GM20000 (cell line): ENCODE measurements around the gene LCT.
"Not testable (repeated sequence)": the region's sequence is repeated elsewhere in the genome, so short reads cannot be mapped to it uniquely, and the experiment has no call there.

Experiments
- DNase-seq: peaks from one replicate; pipeline ENCODE4 v3.0.0; 2012; ENCODE audit warnings: low spot score
- TF ChIP-seq, protein P1 (sequence below): IDR thresholded peaks from 2 replicates; pipeline ENCODE4 v1.5.1; 2012; ENCODE audit warnings: mild to moderate bottlenecking, control low read depth; ENCODE audit errors: extremely low read depth, missing control alignments

Gene LCT

DNA sequence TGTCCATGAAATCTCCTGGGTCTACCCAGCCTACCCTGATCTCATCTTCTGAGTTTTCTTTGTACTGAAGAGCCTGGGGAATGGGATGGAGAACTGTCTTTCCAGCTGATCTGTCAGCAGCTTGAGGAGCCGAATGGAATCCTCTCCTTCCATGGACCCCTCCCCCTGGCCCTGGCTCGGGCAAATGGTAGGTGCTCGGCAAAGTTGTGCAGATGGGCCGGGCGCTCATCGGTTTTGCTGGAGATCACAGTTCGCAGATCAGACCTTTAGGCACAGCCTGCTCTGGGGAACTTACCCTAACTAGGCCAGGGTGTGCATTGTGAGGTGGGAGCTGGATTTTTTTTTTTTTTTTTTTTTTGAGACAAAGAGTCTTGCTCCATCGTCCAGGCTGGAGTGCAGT is 40.4 kb downstream of the LCT start:
- DNase-seq, result no peak
- TF ChIP-seq, protein P1, sequence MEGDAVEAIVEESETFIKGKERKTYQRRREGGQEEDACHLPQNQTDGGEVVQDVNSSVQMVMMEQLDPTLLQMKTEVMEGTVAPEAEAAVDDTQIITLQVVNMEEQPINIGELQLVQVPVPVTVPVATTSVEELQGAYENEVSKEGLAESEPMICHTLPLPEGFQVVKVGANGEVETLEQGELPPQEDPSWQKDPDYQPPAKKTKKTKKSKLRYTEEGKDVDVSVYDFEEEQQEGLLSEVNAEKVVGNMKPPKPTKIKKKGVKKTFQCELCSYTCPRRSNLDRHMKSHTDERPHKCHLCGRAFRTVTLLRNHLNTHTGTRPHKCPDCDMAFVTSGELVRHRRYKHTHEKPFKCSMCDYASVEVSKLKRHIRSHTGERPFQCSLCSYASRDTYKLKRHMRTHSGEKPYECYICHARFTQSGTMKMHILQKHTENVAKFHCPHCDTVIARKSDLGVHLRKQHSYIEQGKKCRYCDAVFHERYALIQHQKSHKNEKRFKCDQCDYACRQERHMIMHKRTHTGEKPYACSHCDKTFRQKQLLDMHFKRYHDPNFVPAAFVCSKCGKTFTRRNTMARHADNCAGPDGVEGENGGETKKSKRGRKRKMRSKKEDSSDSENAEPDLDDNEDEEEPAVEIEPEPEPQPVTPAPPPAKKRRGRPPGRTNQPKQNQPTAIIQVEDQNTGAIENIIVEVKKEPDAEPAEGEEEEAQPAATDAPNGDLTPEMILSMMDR, result no peak

DNA sequence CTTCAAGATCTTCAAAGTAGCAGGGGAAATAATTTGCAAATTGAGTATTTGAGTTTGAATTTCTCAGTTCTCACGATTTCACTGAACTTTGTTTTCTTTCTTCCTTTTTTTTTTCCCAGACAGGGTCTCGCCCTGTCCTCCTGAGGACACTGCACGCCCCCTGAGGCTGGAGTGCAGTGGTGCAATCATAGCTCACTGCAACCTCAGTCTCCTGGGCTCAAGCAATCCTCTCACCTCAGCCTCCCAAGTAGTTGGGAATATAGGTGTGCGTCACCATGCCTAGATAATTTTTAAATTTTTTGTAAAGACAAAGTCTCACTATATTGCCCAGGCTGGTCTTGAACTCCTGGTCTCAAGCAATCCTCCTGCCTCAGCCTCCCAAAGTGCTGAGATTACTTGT is 41.3 kb downstream of the LCT start:
- DNase-seq, result not testable (repeated sequence)

DNA sequence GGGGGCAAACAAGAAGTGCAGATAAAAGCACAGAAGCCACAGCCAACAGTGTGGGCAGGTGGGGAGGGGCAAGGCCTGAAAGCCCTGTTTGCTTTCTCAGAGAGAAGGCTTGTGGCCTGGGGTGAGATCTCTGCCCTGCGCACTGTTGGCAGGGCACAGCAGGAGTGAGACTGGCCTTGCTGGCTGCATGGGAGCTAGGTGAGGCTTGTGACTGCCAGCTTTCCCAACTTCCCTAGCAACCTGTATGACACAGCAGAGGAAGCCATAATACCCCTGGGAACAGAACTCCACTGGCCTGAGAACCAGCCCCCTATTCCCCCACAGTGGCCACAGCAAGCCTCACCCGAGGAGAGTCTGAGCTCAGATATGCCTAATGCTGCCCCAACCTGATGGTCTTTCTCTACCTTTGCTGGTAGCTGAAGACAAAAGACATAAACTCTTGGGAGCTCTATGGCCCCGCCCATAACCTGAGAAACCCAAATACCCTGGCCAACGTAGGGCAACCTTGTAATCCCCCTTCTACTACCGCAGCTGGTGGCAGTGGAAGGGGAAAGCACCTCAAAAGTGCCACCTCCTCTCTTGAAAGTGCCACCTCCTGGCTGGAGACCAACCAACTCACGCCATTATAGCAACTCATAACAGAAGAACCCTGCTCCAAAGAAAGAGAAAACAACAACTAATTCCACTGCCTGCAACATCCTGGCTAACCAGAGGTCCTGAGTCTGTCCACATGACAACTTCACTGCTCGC is 44.4 kb downstream of the LCT start:
- DNase-seq, result no peak
- TF ChIP-seq, protein P1, result no peak

DNA sequence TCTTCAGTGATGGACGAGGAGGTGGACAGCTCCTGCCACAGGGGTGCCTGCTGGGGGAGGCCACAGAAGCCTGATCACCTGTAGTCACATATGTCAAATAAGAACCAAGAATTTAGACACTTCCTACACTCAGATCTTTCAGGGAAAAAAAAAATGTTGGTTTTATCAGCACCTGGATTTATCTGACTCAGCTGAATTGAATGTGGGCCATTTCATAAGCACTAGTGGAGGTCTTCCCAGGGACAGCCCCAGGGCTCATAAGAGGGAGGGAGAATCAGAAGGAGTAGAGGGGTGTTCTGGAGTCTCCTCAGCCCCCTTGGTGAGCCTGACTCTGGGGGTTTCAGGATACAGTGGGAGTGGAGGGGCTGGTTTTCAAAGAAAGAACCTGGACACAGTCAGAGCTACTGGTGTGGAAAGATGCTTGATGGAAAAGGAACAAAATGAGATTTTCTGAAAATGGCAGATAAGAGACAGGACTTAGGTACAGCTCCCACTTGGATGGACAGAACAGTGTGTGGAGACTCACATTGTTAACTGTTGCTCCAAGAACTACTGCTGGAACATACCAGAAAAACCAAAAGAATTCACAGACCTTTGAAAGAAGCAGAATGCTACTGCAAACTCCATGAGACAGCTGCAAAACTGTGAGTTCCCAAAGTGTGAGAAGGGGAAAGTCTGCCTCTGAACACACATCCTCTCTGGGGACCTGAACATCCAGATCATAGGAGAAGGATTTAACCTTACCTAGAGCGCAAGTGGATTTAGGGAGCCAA is 45.4 kb downstream of the LCT start:
- TF ChIP-seq, protein P1, result no peak
- no peak for DNase-seq

DNA sequence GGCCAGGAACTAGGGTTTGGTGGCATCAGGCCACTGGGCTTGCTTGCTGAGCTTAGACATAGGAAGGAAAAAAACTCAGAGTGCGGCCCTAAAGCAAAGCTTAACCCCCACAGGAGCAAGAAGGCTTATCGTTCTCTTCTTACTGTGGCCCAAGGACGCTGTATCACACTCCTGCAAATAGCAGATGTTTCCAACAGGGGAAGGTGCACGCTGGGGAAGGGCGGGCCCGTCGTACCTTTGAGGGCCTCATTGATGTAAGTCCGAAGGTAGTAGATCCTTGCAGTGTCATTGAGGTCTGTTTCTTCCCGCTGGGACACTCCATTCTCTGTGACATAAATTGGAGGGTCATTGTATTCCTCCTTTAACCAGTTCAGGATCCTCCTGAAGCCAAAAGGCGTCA is 46.6 kb downstream of the LCT start:
- TF ChIP-seq, protein P1, result no peak
- DNase-seq, result no peak

DNA sequence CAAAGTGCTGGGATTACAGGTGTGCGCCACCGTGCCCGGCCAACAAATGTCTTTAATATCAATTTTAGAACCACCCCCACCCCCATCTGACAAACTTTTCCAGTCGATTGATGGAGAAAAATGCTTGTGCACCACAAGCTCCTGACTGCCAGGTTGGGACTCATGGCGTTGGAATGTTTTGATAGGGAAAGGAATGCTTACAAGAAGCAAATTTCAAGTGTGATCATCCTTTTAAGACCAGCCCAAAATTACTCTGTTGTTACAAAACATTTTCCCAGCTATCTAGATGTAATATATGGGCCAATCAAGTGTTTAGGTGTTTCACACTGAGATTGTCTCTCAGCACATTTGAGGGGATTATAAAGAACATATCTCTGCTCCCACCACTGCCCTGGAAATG is 50.2 kb downstream of the LCT start:
- no peak for DNase-seq

DNA sequence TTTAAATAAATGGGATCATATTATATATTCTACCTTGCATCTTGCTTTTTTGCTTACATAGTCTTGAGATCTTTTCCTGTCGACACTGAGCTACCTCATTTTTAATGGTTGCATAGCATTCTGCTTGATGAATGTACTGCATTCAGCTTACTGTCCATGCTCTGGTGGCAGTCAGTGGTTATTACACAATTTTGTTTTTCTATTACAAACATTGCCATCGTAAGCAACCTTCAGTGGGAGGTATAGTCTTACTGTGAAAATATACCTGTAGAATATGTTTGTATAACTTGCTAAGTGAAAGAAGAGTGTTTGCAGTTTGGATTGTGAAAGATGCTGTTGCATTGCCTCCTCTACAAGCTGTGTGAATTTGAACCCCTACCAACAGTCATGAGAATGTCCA is 52.0 kb downstream of the LCT start:
- TF ChIP-seq, protein P1, result no peak
- no peak for DNase-seq

More for the DNA sequence above, 50.2 kb downstream of the LCT start:
- TF ChIP-seq, protein P1, result no peak
